ENCODE measurements around the gene NDUFB2.
"Not testable (repeated sequence)": the region's sequence is repeated elsewhere in the genome, so short reads cannot be mapped to it uniquely, and the experiment has no call there.

The NDUFB2 gene

GRCh38 chr7:140689199-140690152 is 7.0 kb upstream of the NDUFB2 start:
- no peak for DNase-seq (ENCODE audit: low read depth in 2 of 2)

GRCh38 chr7:140691376-140692045 is 5.0 kb upstream of the NDUFB2 start:
- no peak for DNase-seq (ENCODE audit: low read depth in 2 of 2)

- not testable (repeated sequence) for DNase-seq (ENCODE audit: low read depth in 2 of 2)
Measured at GRCh38 chr7:140693849-140694248, 2.7 kb upstream of the NDUFB2 start.

GRCh38 chr7:140694592-140694991 is 1.9 kb upstream of the NDUFB2 start:
- no peak for DNase-seq (ENCODE audit: low read depth in 2 of 2)

GRCh38 chr7:140695381-140695780 is 1.1 kb upstream of the NDUFB2 start:
- no peak for DNase-seq (ENCODE audit: low read depth in 2 of 2)

- peak; percentile 75 to 77 for DNase-seq (ENCODE audit: low read depth in 2 of 2)
Measured at GRCh38 chr7:140696024-140696679, 356 bp upstream of the NDUFB2 start.

GRCh38 chr7:140697447-140698143 is 1.1 kb downstream of the NDUFB2 start:
- peak in 1 of 2 experiments; percentile 3 for DNase-seq (ENCODE audit: low read depth in 2 of 2)

- no peak for DNase-seq (ENCODE audit: low read depth in 2 of 2)
Measured at GRCh38 chr7:140698477-140698876, 2.0 kb downstream of the NDUFB2 start.

- DNase-seq (ENCODE audit: low read depth in 2 of 2): no peak
Measured at GRCh38 chr7:140702774-140703173, 6.3 kb downstream of the NDUFB2 start.

- no peak for DNase-seq (ENCODE audit: low read depth in 2 of 2)
Measured at GRCh38 chr7:140704205-140704604, 7.7 kb downstream of the NDUFB2 start.

GRCh38 chr7:140707132-140707531 is 10.6 kb downstream of the NDUFB2 start:
- DNase-seq (ENCODE audit: low read depth in 2 of 2): no peak

- DNase-seq (ENCODE audit: low read depth in 2 of 2): not testable (repeated sequence)
Measured at GRCh38 chr7:140708764-140709163, 12.3 kb downstream of the NDUFB2 start.

GRCh38 chr7:140712392-140712791 is 15.9 kb downstream of the NDUFB2 start:
- not testable (repeated sequence) for DNase-seq (ENCODE audit: low read depth in 2 of 2)

- DNase-seq (ENCODE audit: low read depth in 2 of 2): no peak
Measured at GRCh38 chr7:140714331-140715040, 18.0 kb downstream of the NDUFB2 start.

- DNase-seq (ENCODE audit: low read depth in 2 of 2): no peak
Measured at GRCh38 chr7:140719721-140720120, 23.2 kb downstream of the NDUFB2 start.

GRCh38 chr7:140722254-140722653 is 25.7 kb downstream of the NDUFB2 start:
- no peak for DNase-seq (ENCODE audit: low read depth in 2 of 2)

- DNase-seq (ENCODE audit: low read depth in 2 of 2): no peak
Measured at GRCh38 chr7:140723006-140723405, 26.5 kb downstream of the NDUFB2 start.

- DNase-seq (ENCODE audit: low read depth in 2 of 2): no peak
Measured at GRCh38 chr7:140723574-140723973, 27.1 kb downstream of the NDUFB2 start.

GRCh38 chr7:140724706-140725105 is 28.2 kb downstream of the NDUFB2 start:
- no peak for DNase-seq (ENCODE audit: low read depth in 2 of 2)

- DNase-seq (ENCODE audit: low read depth in 2 of 2): no peak
Measured at GRCh38 chr7:140726281-140726680, 29.8 kb downstream of the NDUFB2 start.

- DNase-seq (ENCODE audit: low read depth in 2 of 2): no peak
Measured at GRCh38 chr7:140732416-140732815, 35.9 kb downstream of the NDUFB2 start.
